Vagina (tissue), 2 donors: ENCODE data around the gene RADIL.

Experiments used
- POLR2A ChIP-seq, 2 donors: fragments of 450-650 bp; IDR thresholded peaks; one replicate each; pipeline ENCODE4 v1.6.1; 2017; ENCODE audit warnings: antibody characterized with exemption in 2 of 2, mild to moderate bottlenecking in 2 of 2, moderate library complexity in 2 of 2
- TF ChIP-seq, protein P1 (sequence below), 3 experiments: fragments of 450-650 bp in 2 of 3; fragments of 200-600 bp in 1 of 3; sonication (generic) in 1 of 3; IDR thresholded peaks; one replicate each; pipeline ENCODE4 v1.5.1; 2017 to 2019; ENCODE audit warnings: antibody characterized with exemption in 3 of 3, mild to moderate bottlenecking in 2 of 3, moderate library complexity in 2 of 3

DNA sequence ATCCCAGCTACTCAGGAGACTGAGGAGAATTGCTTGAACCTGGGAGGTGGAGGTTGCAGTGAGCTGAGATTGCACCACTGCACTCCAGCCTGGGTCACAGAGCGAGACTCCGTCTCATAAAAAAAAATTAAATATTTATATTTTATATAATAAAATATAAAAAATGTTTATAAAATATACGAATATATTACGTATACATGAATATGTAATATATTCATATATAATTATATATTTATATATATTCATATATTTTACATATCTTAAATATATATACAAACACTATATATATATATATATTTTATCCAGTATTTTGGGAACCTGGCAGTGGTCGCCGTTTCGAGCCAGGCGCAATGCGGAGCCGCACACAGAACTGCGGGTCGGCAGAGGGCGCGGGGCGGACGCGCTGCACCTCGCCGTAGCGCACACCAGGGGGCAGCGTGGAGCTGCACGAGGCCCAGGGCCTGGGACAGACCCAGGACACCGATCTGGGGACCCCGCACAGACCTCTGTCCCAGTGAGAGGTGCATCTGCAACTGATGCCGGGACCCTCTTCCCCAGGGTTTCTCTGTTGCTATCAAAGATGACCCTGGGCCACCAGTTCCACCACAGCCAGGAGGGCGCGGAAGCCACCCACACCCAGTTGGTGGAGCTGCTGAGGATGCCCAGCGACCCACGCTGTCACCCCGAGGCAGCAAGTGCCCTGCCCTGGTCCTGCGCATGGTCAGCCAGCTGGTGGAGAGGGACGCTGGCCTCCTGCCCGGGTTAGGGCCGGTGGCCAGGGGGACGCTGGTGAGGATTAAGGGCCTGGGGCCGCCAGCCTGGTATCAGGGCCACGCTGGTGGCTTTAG is 85.4 kb downstream of the RADIL start:
- TF ChIP-seq, protein P1, sequence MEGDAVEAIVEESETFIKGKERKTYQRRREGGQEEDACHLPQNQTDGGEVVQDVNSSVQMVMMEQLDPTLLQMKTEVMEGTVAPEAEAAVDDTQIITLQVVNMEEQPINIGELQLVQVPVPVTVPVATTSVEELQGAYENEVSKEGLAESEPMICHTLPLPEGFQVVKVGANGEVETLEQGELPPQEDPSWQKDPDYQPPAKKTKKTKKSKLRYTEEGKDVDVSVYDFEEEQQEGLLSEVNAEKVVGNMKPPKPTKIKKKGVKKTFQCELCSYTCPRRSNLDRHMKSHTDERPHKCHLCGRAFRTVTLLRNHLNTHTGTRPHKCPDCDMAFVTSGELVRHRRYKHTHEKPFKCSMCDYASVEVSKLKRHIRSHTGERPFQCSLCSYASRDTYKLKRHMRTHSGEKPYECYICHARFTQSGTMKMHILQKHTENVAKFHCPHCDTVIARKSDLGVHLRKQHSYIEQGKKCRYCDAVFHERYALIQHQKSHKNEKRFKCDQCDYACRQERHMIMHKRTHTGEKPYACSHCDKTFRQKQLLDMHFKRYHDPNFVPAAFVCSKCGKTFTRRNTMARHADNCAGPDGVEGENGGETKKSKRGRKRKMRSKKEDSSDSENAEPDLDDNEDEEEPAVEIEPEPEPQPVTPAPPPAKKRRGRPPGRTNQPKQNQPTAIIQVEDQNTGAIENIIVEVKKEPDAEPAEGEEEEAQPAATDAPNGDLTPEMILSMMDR (IDR thresholded peaks at IDR 0.05) = peak; percentile 35 to 76 (median 75)
- no peak for TF ChIP-seq POLR2A (IDR thresholded peaks at IDR 0.05)
